HG03342 (cell line): ENCODE measurements around the gene COL17A1.

Experiments
- ATAC-seq: cut with Tn5 transposase; IDR thresholded peaks from one replicate; pipeline ENCODE4 v1.9.1; 2021; ENCODE audit warnings: mild to moderate bottlenecking, moderate library complexity; ENCODE audit not compliant: unreplicated experiment

COL17A1 gene

GRCh38 chr10:104085801-104086400 lies at the start of gene COL17A1:
TSS of gene COL17A1 (minus strand) at chr10:104085880. CDS start at chr10:104080673, 5,207 bp downstream.
- no peak for ATAC-seq

GRCh38 chr10:104130041-104130440 lies 44.4 kb upstream of the COL17A1 start:
- no peak for ATAC-seq

- ATAC-seq: no peak
Measured at GRCh38 chr10:104128214-104128613, 42.5 kb upstream of the COL17A1 start.

GRCh38 chr10:104127411-104127810 lies 41.7 kb upstream of the COL17A1 start:
- no peak for ATAC-seq

- ATAC-seq: no peak
Measured at GRCh38 chr10:104123397-104123796, 37.7 kb upstream of the COL17A1 start.

- no peak for ATAC-seq
Measured at GRCh38 chr10:104122225-104123107, 36.8 kb upstream of the COL17A1 start.

GRCh38 chr10:104121485-104122224 lies 36.0 kb upstream of the COL17A1 start, which contains the start of gene SFR1:
TSS of gene SFR1 (plus strand) at chr10:104122171. CDS start at chr10:104122184, 13 bp downstream.
- ATAC-seq: peak; percentile 85

- peak; percentile 49 for ATAC-seq
Measured at GRCh38 chr10:104120903-104121484, 35.3 kb upstream of the COL17A1 start.

- no peak for ATAC-seq
Measured at GRCh38 chr10:104120512-104120902, 34.8 kb upstream of the COL17A1 start.

GRCh38 chr10:104119996-104120395 lies 34.3 kb upstream of the COL17A1 start:
- no peak for ATAC-seq

- ATAC-seq: no peak
Measured at GRCh38 chr10:104117839-104118323, 32.2 kb upstream of the COL17A1 start.

GRCh38 chr10:104113376-104113956 lies 27.8 kb upstream of the COL17A1 start:
- no peak for ATAC-seq

- peak; percentile 95 for ATAC-seq
Measured at GRCh38 chr10:104109908-104110662, 24.4 kb upstream of the COL17A1 start.

GRCh38 chr10:104104926-104105325 lies 19.2 kb upstream of the COL17A1 start:
- ATAC-seq: no peak

GRCh38 chr10:104104418-104104817 lies 18.7 kb upstream of the COL17A1 start:
- ATAC-seq: no peak

GRCh38 chr10:104103956-104104355 lies 18.3 kb upstream of the COL17A1 start:
- no peak for ATAC-seq

GRCh38 chr10:104101902-104102301 lies 16.2 kb upstream of the COL17A1 start:
- ATAC-seq: no peak

- no peak for ATAC-seq
Measured at GRCh38 chr10:104100795-104101194, 15.1 kb upstream of the COL17A1 start.

- ATAC-seq: no peak
Measured at GRCh38 chr10:104099941-104100340, 14.3 kb upstream of the COL17A1 start.

- ATAC-seq: no peak
Measured at GRCh38 chr10:104099269-104099668, 13.6 kb upstream of the COL17A1 start.
